Hepatocyte (in vitro differentiated cells): ENCODE measurements around the gene CAPZB.

Experiments
- CTCF ChIP-seq: fragments of 200-600 bp; sonication (generic); IDR thresholded peaks from 2 replicates; pipeline ENCODE4 v1.5.1; 2016; ENCODE audit warnings: antibody characterized with exemption, mild to moderate bottlenecking; ENCODE audit not compliant: poor library complexity
- EZH2 ChIP-seq: fragments of 200-600 bp; sonication (generic); IDR thresholded peaks from 2 replicates; pipeline ENCODE4 v1.6.1; 2016; ENCODE audit warnings: antibody characterized with exemption, mild to moderate bottlenecking, borderline replicate concordance
- EZH2phosphoT487 ChIP-seq: fragments of 200-600 bp; sonication (generic); IDR thresholded peaks from one replicate; pipeline ENCODE4 v1.6.1; 2018; ENCODE audit warnings: antibody characterized with exemption, mild to moderate bottlenecking, low read depth, moderate library complexity; ENCODE audit not compliant: unreplicated experiment, severe bottlenecking

- TF ChIP-seq CTCF (no peak), EZH2 (no peak), EZH2phosphoT487 (no peak)
Observed at GRCh38 chr1:19395678-19396192, 89.6 kb downstream of the CAPZB start.
